ENCODE data around the gene CFAP46. TPM values are rescaled to one million over a fixed set of nuclear protein-coding genes. Genes with fewer than 3 reads are reported as not detected.

Gene CFAP46
- total RNA-seq, 4 donors from 2014 or later, result 0.19 to 0.92 (median 0.54) TPM

GRCh38 chr10:132919374-132920100, 22.8 kb downstream of the CFAP46 start:
- H3K27me3 ChIP-seq, result peaks cover 0 to 63% (median 0%) of the 10 kb centered on the region in 4 donors
- H3K9me3 ChIP-seq, result no peaks in the 10 kb centered on the region
- H3K4me1 ChIP-seq, result no peaks in the 10 kb centered on the region
- no peak for DNase-seq
- TF ChIP-seq CTCF (IDR thresholded peaks at IDR 0.05) (no peak), POLR2A (IDR thresholded peaks at IDR 0.05) (no peak)
- H3K4me3 ChIP-seq, result no peak overlapping the region
- H3K36me3 ChIP-seq, result no peaks in the 10 kb centered on the region
- intact Hi-C loops (cut with DNase I), result no loop called here
- no peak overlapping the region for H3K27ac ChIP-seq
- WGBS, 2 donors, result 91 to 100% methylated on average over 2 to 15 of the region's 45 CpGs

- intact Hi-C loops (cut with DNase I), result no loop called here
- WGBS, 2 donors, result 65 to 87% methylated on average over 10 to 17 of the region's 34 CpGs
- Histone ChIP-seq H3K27me3 (peaks cover 0 to 64% (median 0%) of the 10 kb centered on the region in 4 donors), H3K9me3 (no peaks in the 10 kb centered on the region), H3K4me3 (no peak overlapping the region), H3K36me3 (no peaks in the 10 kb centered on the region), H3K27ac (no peak overlapping the region), H3K4me1 (no peaks in the 10 kb centered on the region)
- no peak for DNase-seq
- no peak for TF ChIP-seq POLR2A (IDR thresholded peaks at IDR 0.05)
- no peak for TF ChIP-seq CTCF (IDR thresholded peaks at IDR 0.05)
Measured at GRCh38 chr10:132918617-132919373, 23.6 kb downstream of the CFAP46 start.

GRCh38 chr10:132918264-132918616, 24.1 kb downstream of the CFAP46 start:
- DNase-seq, result no peak
- H3K27me3 ChIP-seq, result peaks cover 0 to 69% (median 0%) of the 10 kb centered on the region in 4 donors
- intact Hi-C loops (cut with DNase I), result no loop called here
- no peak overlapping the region for H3K4me3 ChIP-seq
- H3K9me3 ChIP-seq, result no peaks in the 10 kb centered on the region
- WGBS, 2 donors, result 81 to 82% methylated on average over 7 to 12 of the region's 19 CpGs
- H3K4me1 ChIP-seq, result no peaks in the 10 kb centered on the region
- TF ChIP-seq CTCF (IDR thresholded peaks at IDR 0.05), result no peak
- H3K27ac ChIP-seq, result no peak overlapping the region
- no peaks in the 10 kb centered on the region for H3K36me3 ChIP-seq

- Histone ChIP-seq H3K36me3 (no peaks in the 10 kb centered on the region), H3K4me1 (no peaks in the 10 kb centered on the region), H3K27me3 (peaks cover 0 to 69% (median 0%) of the 10 kb centered on the region in 4 donors), H3K4me3 (no peak overlapping the region), H3K9me3 (no peaks in the 10 kb centered on the region), H3K27ac (no peak overlapping the region)
- TF ChIP-seq CTCF (IDR thresholded peaks at IDR 0.05) (no peak), POLR2A (IDR thresholded peaks at IDR 0.05) (no peak)
- intact Hi-C loops (cut with DNase I), result no loop called here
- WGBS, 2 donors, result 85 to 89% methylated on average over 23 to 24 of the region's 31 CpGs
- DNase-seq, result no peak
Measured at GRCh38 chr10:132916956-132917666, 25.3 kb downstream of the CFAP46 start.

GRCh38 chr10:132916421-132916841, 25.9 kb downstream of the CFAP46 start:
- intact Hi-C loops (cut with DNase I), result no loop called here
- no peaks in the 10 kb centered on the region for H3K9me3 ChIP-seq
- WGBS, 2 donors, result 60 to 87% methylated on average over 6 of the region's 19 CpGs
- no peak overlapping the region for H3K27ac ChIP-seq
- TF ChIP-seq POLR2A (IDR thresholded peaks at IDR 0.05), result no peak
- TF ChIP-seq CTCF (IDR thresholded peaks at IDR 0.05), result no peak
- no peak overlapping the region for H3K4me3 ChIP-seq
- H3K36me3 ChIP-seq, result no peaks in the 10 kb centered on the region
- no peaks in the 10 kb centered on the region for H3K4me1 ChIP-seq
- peaks cover 0 to 66% (median 0%) of the 10 kb centered on the region in 4 donors for H3K27me3 ChIP-seq
- DNase-seq, result no peak

Data from esophagus squamous epithelium (tissue), 5 donors.